ENCODE data around the gene PGAP3.

Gene PGAP3

DNA sequence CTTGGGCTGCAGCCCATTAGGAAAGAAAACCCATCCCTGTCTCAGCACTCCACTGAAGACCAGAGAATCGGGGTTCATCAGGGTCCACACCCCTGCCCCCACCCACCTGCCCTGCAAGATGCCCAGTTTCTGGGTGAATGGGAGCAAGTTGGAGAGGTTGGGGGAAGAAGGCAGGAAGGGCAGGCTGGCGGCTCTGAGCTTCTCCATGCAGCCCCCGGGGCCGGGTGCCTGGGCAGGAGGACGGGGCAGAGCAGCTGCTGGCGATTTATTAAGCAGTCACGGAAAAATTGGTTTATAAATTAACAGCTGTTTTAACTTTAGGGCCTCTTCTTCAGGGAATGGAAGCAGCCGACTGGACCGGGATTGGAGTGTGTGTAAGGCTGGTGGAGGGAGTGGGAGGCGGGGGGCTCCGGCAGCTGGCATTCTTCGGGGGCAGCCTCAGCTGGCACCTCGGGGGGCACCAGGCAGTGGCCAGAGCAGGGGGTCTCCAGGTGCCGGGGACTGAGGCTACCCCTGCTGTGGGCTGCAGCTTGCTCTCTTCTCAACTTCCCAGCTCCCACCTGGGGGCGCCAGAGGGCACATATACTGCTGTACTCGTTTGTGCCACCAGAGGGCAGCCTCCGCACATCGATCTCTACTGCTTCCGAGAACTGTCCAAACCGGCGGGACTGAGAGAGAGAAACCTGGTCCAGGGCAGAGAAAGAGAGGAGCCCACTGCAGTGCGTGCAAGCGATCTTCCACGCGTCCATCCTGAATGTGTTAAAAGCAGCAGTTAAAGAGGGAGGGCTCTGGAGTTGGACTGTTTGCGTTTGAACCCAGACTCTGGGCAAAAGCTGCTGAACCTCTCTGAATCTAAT, 66.1 kb downstream of the PGAP3 start:
- no peak for DNase-seq (ENCODE audit: low read depth, low spot score)
- ChIA-PET CTCF (interaction anchor here (0.6 to 23.4 kb wide), 64 partner anchors 9 to 413 kb away, joined by 3 to 822 read pairs (median 6); partner anchors contain the start of genes ERBB2, MIEN1, NEUROD2 and PGAP3), POLR2A (interaction anchor here (0.5 to 1.2 kb wide), 2 partner anchors 71 to 329 kb away, joined by 3 read pairs; no protein-coding TSS in a partner anchor)
- peak overlapping the region; percentile 8; the same call in 1 of the 2 replicates for H3K4me3 ChIP-seq (ENCODE audit: low read depth, low read length)
- TF ChIP-seq CTCF (IDR thresholded peaks at IDR 0.05; ENCODE audit: insufficient read depth, low read length, missing control alignments), result peak; percentile 100
